ENCODE measurements around the gene NSUN7.

GRCh38 chr4:40736910-40737309 lies 12.8 kb upstream of the NSUN7 start:
- TF ChIP-seq EZH2phosphoT487 (IDR thresholded peaks at IDR 0.05; ENCODE audit: borderline replicate concordance) (no peak), CTCF (conservative IDR thresholded peaks at IDR 0.05; ENCODE audit: low read length) (peak; percentile 70)

All from Loucy (cell line).